GM12878 (cell line): ENCODE results near the gene UBE2O.

Experiments used
- CEBPZ ChIP-seq: fragments of 150-350 bp; IDR thresholded peaks from 2 replicates; pipeline ENCODE4 v1.6.1; 2016; ENCODE audit warnings: low read depth, low read length
- EP300 ChIP-seq, 2 experiments: fragments of 150-350 bp in 1 of 2; IDR thresholded peaks; 2 replicates each; pipeline ENCODE4 v1.6.1; 2011 to 2012; ENCODE audit warnings: low read depth in 2 of 2, low read length in 2 of 2, borderline replicate concordance in 1 of 2, improper control_type of control experiment in 1 of 2, inconsistent platforms in 1 of 2; ENCODE audit not compliant: control insufficient read depth in 1 of 2
- POLR2A ChIP-seq: IDR thresholded peaks from 2 replicates; pipeline ENCODE4 v1.6.1; 2011; ENCODE audit warnings: low read depth, mild to moderate bottlenecking, low read length
- POLR2AphosphoS5 ChIP-seq: IDR thresholded peaks from 2 replicates; pipeline ENCODE4 v1.6.1; 2011; ENCODE audit warnings: mild to moderate bottlenecking, low read length, inconsistent platforms
- POU2F2 ChIP-seq: IDR thresholded peaks from 3 replicates; pipeline ENCODE4 v1.6.1; 2011; ENCODE audit warnings: low read depth, mild to moderate bottlenecking, low read length, borderline replicate concordance
- SIN3A ChIP-seq: IDR thresholded peaks from 2 replicates; pipeline ENCODE4 v1.6.1; 2012; ENCODE audit warnings: low read depth, low read length, improper control_type of control experiment
- SMAD1 ChIP-seq: fragments of 450-650 bp; IDR thresholded peaks from 2 replicates; pipeline ENCODE4 v1.6.1; 2018; ENCODE audit warnings: mild to moderate bottlenecking, low read depth; ENCODE audit not compliant: partially characterized antibody
- TAF1 ChIP-seq: IDR thresholded peaks from 2 replicates; pipeline ENCODE4 v1.6.1; 2011; ENCODE audit warnings: mild to moderate bottlenecking, low read depth, low read length, borderline replicate concordance
- TCF7 ChIP-seq: IDR thresholded peaks from 2 replicates; pipeline ENCODE4 v1.6.1; 2014; ENCODE audit warnings: antibody characterized with exemption, borderline replicate concordance
- TF ChIP-seq, protein P1 (sequence below), 3 experiments: IDR thresholded peaks in 2 of 3; conservative IDR thresholded peaks in 1 of 3; 2 replicates each; pipeline ENCODE4 v1.5.1; 2011; ENCODE audit warnings: low read depth in 3 of 3, low read length in 3 of 3, mild to moderate bottlenecking in 3 of 3, control low read depth in 2 of 3, moderate library complexity in 2 of 3, inconsistent platforms in 1 of 3, mixed read lengths in 1 of 3; ENCODE audit not compliant: control insufficient read depth in 2 of 3, insufficient read depth in 1 of 3; ENCODE audit errors: extremely low read depth in 1 of 3

DNA sequence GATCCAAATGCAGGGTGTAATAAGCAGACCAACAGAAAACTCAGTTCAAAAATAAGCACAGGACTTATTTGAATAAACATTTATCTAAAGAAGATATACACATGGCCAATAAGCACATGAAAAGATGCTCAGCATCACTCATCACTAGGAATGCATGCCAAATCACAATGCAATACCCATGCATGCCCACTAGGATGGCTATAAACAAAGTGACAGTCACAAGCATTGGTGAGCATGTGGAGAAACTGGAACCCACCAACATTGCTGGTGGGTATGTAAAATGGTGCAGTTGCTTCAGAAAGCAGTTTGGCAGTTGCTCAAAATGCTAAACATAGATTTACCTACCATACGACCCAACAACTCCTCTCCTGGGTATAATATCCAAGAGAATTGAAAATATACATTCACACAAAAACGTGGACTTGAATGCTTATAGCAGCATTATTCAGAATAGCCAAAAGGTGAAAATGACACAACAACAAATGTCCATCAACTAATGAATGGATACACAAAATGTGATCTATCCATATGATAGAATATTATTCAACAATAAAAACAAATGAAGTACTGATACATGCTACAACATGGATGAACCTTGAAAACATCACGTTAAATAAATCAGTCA, 20.1 kb downstream of the UBE2O start:
- TF ChIP-seq SIN3A (no peak), CEBPZ (no peak), POLR2AphosphoS5 (no peak), POLR2A (no peak), POU2F2 (0 out of 3 replicates have a peak, but pooled peaks have one; percentile 33), SMAD1 (no peak), EP300 (IDR thresholded peaks at IDR 0.05; ENCODE audit: borderline replicate concordance in 1 of 2, control insufficient read depth in 1 of 2, low read depth in 2 of 2, low read length in 2 of 2) (no peak), TCF7 (no peak), TAF1 (no peak)
- TF ChIP-seq, protein P1, sequence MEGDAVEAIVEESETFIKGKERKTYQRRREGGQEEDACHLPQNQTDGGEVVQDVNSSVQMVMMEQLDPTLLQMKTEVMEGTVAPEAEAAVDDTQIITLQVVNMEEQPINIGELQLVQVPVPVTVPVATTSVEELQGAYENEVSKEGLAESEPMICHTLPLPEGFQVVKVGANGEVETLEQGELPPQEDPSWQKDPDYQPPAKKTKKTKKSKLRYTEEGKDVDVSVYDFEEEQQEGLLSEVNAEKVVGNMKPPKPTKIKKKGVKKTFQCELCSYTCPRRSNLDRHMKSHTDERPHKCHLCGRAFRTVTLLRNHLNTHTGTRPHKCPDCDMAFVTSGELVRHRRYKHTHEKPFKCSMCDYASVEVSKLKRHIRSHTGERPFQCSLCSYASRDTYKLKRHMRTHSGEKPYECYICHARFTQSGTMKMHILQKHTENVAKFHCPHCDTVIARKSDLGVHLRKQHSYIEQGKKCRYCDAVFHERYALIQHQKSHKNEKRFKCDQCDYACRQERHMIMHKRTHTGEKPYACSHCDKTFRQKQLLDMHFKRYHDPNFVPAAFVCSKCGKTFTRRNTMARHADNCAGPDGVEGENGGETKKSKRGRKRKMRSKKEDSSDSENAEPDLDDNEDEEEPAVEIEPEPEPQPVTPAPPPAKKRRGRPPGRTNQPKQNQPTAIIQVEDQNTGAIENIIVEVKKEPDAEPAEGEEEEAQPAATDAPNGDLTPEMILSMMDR (IDR thresholded peaks at IDR 0.05 in 2 of 3, conservative IDR thresholded peaks at IDR 0.05 in 1 of 3; ENCODE audit: control insufficient read depth in 2 of 3, extremely low read depth in 1 of 3, insufficient read depth in 1 of 3, low read depth in 3 of 3, low read length in 3 of 3) = peak in 2 of 3 experiments; percentile 49 to 50; a peak in 3 of 6 replicates
